Panc1 (cell line): ENCODE measurements around the gene CEP162. TPM values are rescaled to one million over a fixed set of nuclear protein-coding genes. Genes with fewer than 3 reads are reported as not detected.

Experiments used
- ATAC-seq: fragments of 200-7000 bp; cut with Tn5 transposase; 2 replicates; pipeline ENCODE4 v1.9.1; 2020; ENCODE audit warnings: mild to moderate bottlenecking, moderate library complexity
- BruUV-seq: library from RNA; stranded (reverse); fragments of 400-500 nt; replicated peaks from 2 replicates; lab custom pipeline; 2021; lab: Mats Ljungman, UMichigan
- CTCF ChIA-PET: fragments of 300-600 bp; sonication (Branson Sonifier 250); formaldehyde crosslinking; loops from one replicate; lab custom pipeline; 2022; ENCODE audit warnings: antibody characterized with exemption; lab: Charles Lee
- POLR2A ChIA-PET: fragments of 300-600 bp; sonication (Branson Sonifier 250); formaldehyde crosslinking; loops from one replicate; lab custom pipeline; 2022; ENCODE audit warnings: antibody characterized with exemption; lab: Charles Lee
- DNase-seq: peaks from one replicate; pipeline ENCODE4 v3.0.0-alpha.2; 2010; ENCODE audit warnings: low read depth, low spot score
- H3K27ac ChIP-seq: 2 replicates; pipeline ENCODE4 v1.5.1; 2011; ENCODE audit warnings: mild to moderate bottlenecking, low read length, inconsistent platforms
- H3K27me3 ChIP-seq: fragments of 200-500 bp; sonication (Bioruptor generic); 2 replicates; pipeline ENCODE4 v1.6.0; 2014; ENCODE audit warnings: low read length, inconsistent platforms; ENCODE audit not compliant: control insufficient read depth, insufficient read depth
- H3K36me3 ChIP-seq: fragments of 200-500 bp; sonication (Bioruptor generic); 2 replicates; pipeline ENCODE4 v1.5.1; 2014; ENCODE audit warnings: inconsistent platforms, mild to moderate bottlenecking, low read length, moderate library complexity; ENCODE audit not compliant: control insufficient read depth, insufficient read depth
- H3K4me1 ChIP-seq: 2 replicates; pipeline ENCODE4 v1.5.1; 2011; ENCODE audit warnings: inconsistent platforms, mild to moderate bottlenecking, low read length, moderate library complexity; ENCODE audit not compliant: control insufficient read depth, insufficient read depth
- H3K4me3 ChIP-seq, 2 experiments: 2 replicates each; pipeline ENCODE4 v1.5.1; 2011 to 2012; ENCODE audit warnings: low read depth in 2 of 2, low read length in 2 of 2, mild to moderate bottlenecking in 2 of 2, inconsistent platforms in 1 of 2, moderate library complexity in 1 of 2
- H3K9me3 ChIP-seq: fragments of 200-500 bp; sonication (Bioruptor generic); 2 replicates; pipeline ENCODE4 v1.5.1; 2014; ENCODE audit warnings: low read depth, mild to moderate bottlenecking, inconsistent platforms, low read length, moderate library complexity; ENCODE audit not compliant: control insufficient read depth, insufficient read depth
- CTCF ChIP-seq: fragments of 450-650 bp; IDR thresholded peaks from 2 replicates; pipeline ENCODE4 v1.5.1; 2017; ENCODE audit warnings: mild to moderate bottlenecking
- POLR2AphosphoS5 ChIP-seq: IDR thresholded peaks from 2 replicates; pipeline ENCODE4 v1.6.1; 2012; ENCODE audit warnings: mild to moderate bottlenecking, low read depth, low read length, moderate library complexity
- SIN3A ChIP-seq: IDR thresholded peaks from 2 replicates; pipeline ENCODE4 v1.6.1; 2012; ENCODE audit warnings: low read depth, mild to moderate bottlenecking, low read length, moderate library complexity, borderline replicate concordance; ENCODE audit not compliant: insufficient read depth
- TCF7L2 ChIP-seq: IDR thresholded peaks from 2 replicates; pipeline ENCODE4 v1.6.1; 2011; ENCODE audit warnings: mild to moderate bottlenecking, low read depth, low read length, inconsistent platforms
- in situ Hi-C: cut with HindIII; loops from 2 replicates; pipeline ENCODE4 v1.10.0; 2016; ENCODE audit warnings: low sequenced_read_pairs, low pct_unique_long_range_greater_than_20kb
- intact Hi-C: fragments of 100-400 bp; cut with micrococcal nuclease; formaldehyde crosslinking; loops from one replicate; pipeline ENCODE4 v1.10.0; 2022; ENCODE audit not compliant: unreplicated experiment
- total RNA-seq: library from RNA; stranded (reverse); gene quantifications from one replicate; pipeline ENCODE4 v1.2.1, GENCODE V29; 2021; ENCODE audit not compliant: unreplicated experiment
- TF ChIP-seq, protein P1 (sequence below), 2 experiments: IDR thresholded peaks; 2 replicates each; pipeline ENCODE4 v1.6.1; 2011 to 2012; ENCODE audit warnings: low read depth in 2 of 2, control low read depth in 1 of 2, low read length in 1 of 2, mild to moderate bottlenecking in 1 of 2, moderate library complexity in 1 of 2; ENCODE audit not compliant: insufficient read depth in 1 of 2

The CEP162 gene
- total RNA-seq, 1 experiment from 2014 or later, result 5.3 TPM

GRCh38 chr6:84156306-84156705 lies 71.1 kb downstream of the CEP162 start:
- Histone ChIP-seq H3K4me1 (no peaks in the 10 kb centered on the region), H3K36me3 (no peaks in the 10 kb centered on the region; the same call in 1 of the 2 replicates), H3K27ac (no peak overlapping the region), H3K9me3 (no peaks in the 10 kb centered on the region), H3K4me3 (no peak overlapping the region), H3K27me3 (no peaks in the 10 kb centered on the region)
- ATAC-seq (no peak), DNase-seq (no peak)
- BruUV-seq, result no TSS peak
- no peak for TF ChIP-seq CTCF
- no peak for TF ChIP-seq TCF7L2
- no peak for TF ChIP-seq POLR2AphosphoS5
- no peak for TF ChIP-seq SIN3A
- TF ChIP-seq, protein P1, sequence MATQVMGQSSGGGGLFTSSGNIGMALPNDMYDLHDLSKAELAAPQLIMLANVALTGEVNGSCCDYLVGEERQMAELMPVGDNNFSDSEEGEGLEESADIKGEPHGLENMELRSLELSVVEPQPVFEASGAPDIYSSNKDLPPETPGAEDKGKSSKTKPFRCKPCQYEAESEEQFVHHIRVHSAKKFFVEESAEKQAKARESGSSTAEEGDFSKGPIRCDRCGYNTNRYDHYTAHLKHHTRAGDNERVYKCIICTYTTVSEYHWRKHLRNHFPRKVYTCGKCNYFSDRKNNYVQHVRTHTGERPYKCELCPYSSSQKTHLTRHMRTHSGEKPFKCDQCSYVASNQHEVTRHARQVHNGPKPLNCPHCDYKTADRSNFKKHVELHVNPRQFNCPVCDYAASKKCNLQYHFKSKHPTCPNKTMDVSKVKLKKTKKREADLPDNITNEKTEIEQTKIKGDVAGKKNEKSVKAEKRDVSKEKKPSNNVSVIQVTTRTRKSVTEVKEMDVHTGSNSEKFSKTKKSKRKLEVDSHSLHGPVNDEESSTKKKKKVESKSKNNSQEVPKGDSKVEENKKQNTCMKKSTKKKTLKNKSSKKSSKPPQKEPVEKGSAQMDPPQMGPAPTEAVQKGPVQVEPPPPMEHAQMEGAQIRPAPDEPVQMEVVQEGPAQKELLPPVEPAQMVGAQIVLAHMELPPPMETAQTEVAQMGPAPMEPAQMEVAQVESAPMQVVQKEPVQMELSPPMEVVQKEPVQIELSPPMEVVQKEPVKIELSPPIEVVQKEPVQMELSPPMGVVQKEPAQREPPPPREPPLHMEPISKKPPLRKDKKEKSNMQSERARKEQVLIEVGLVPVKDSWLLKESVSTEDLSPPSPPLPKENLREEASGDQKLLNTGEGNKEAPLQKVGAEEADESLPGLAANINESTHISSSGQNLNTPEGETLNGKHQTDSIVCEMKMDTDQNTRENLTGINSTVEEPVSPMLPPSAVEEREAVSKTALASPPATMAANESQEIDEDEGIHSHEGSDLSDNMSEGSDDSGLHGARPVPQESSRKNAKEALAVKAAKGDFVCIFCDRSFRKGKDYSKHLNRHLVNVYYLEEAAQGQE (IDR thresholded peaks at IDR 0.05; ENCODE audit: insufficient read depth in 1 of 2, low read depth in 2 of 2, low read length in 1 of 2), result no peak
- ChIA-PET CTCF (no interaction called here), POLR2A (no interaction called here)
- intact Hi-C loops (no loop called here), in situ Hi-C loops (no loop called here)

- BruUV-seq, result no TSS peak
- ChIA-PET CTCF (no interaction called here), POLR2A (no interaction called here)
- Histone ChIP-seq H3K27ac (no peak overlapping the region), H3K4me3 (no peak overlapping the region), H3K9me3 (no peaks in the 10 kb centered on the region), H3K36me3 (no peaks in the 10 kb centered on the region), H3K4me1 (no peaks in the 10 kb centered on the region), H3K27me3 (no peaks in the 10 kb centered on the region)
- intact Hi-C loops (no loop called here), in situ Hi-C loops (no loop called here)
- DNase-seq (no peak), ATAC-seq (no peak)
- TF ChIP-seq, protein P1 (IDR thresholded peaks at IDR 0.05; ENCODE audit: insufficient read depth in 1 of 2, low read depth in 2 of 2, low read length in 1 of 2), result no peak
- TF ChIP-seq CTCF (no peak), POLR2AphosphoS5 (no peak), TCF7L2 (no peak), SIN3A (no peak)
These were observed 75.8 kb downstream of the CEP162 start for GRCh38 chr6:84151669-84152068.
